ENCODE results near the gene UNC50.

DNA sequence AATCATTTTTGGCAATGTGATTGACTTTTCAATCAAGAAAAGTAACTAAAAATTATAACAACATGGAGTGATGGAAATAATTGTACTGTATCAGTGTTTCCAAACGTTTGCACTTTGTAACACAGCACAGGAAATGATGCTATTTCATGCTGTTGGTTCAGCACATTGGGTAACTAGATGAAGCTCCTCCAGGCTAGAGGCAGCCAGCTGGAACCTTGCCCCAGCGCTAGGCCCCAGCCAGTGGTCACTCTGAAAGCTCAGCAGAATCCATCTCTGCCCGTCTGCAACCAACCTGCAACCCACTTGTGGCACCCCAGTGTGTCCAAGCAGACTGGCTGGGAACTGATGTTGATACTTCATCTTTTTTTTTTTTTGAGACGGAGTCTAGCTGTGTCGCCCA lies 15.3 kb downstream of the UNC50 start:
- TF ChIP-seq, protein P1, sequence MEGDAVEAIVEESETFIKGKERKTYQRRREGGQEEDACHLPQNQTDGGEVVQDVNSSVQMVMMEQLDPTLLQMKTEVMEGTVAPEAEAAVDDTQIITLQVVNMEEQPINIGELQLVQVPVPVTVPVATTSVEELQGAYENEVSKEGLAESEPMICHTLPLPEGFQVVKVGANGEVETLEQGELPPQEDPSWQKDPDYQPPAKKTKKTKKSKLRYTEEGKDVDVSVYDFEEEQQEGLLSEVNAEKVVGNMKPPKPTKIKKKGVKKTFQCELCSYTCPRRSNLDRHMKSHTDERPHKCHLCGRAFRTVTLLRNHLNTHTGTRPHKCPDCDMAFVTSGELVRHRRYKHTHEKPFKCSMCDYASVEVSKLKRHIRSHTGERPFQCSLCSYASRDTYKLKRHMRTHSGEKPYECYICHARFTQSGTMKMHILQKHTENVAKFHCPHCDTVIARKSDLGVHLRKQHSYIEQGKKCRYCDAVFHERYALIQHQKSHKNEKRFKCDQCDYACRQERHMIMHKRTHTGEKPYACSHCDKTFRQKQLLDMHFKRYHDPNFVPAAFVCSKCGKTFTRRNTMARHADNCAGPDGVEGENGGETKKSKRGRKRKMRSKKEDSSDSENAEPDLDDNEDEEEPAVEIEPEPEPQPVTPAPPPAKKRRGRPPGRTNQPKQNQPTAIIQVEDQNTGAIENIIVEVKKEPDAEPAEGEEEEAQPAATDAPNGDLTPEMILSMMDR (IDR thresholded peaks at IDR 0.05; ENCODE audit: borderline replicate concordance, extremely low read depth, low read length, poor library complexity, severe bottlenecking), result no peak
- TF ChIP-seq EZH2 (IDR thresholded peaks at IDR 0.05; ENCODE audit: borderline replicate concordance, low read depth, low read length, severe bottlenecking), result no peak
